NCI-H345 (cell line): Measurements from ENCODE around the gene PCBP1.
"Not testable (repeated sequence)": the region's sequence is repeated elsewhere in the genome, so short reads cannot be mapped to it uniquely, and the experiment has no call there.

ENCODE experiments used
- DNase-seq: peaks from one replicate; lab custom pipeline; 2025; lab: John Stamatoyannopoulos, UW

The PCBP1 gene

GRCh38 chr2:70086838-70087701 is at the start of gene PCBP1:
Gene PCBP1, plus strand, starts transcription at chr2:70087477. Its CDS starts 267 bp downstream, at chr2:70087744.
- peak; percentile 93 for DNase-seq

- no peak for DNase-seq
Measured at GRCh38 chr2:70039366-70039765, 47.9 kb upstream of the PCBP1 start.

GRCh38 chr2:70041663-70042062 is 45.6 kb upstream of the PCBP1 start:
- DNase-seq, result no peak

GRCh38 chr2:70042246-70042645 is 45.0 kb upstream of the PCBP1 start:
- no peak for DNase-seq

- DNase-seq, result no peak
Measured at GRCh38 chr2:70043252-70043875, 43.9 kb upstream of the PCBP1 start.

GRCh38 chr2:70044290-70045040 is 42.8 kb upstream of the PCBP1 start:
- no peak for DNase-seq

- no peak for DNase-seq
Measured at GRCh38 chr2:70045405-70045804, 41.9 kb upstream of the PCBP1 start.

- no peak for DNase-seq
Measured at GRCh38 chr2:70045932-70046331, 41.3 kb upstream of the PCBP1 start.

- no peak for DNase-seq
Measured at GRCh38 chr2:70046534-70046933, 40.7 kb upstream of the PCBP1 start.

GRCh38 chr2:70047451-70047850 is 39.8 kb upstream of the PCBP1 start:
- DNase-seq, result no peak

- DNase-seq, result no peak
Measured at GRCh38 chr2:70049255-70049654, 38.0 kb upstream of the PCBP1 start.

GRCh38 chr2:70050631-70051425 is 36.4 kb upstream of the PCBP1 start:
- no peak for DNase-seq

GRCh38 chr2:70055259-70055658 is 32.0 kb upstream of the PCBP1 start:
- DNase-seq, result not testable (repeated sequence)

GRCh38 chr2:70061317-70061716 is 26.0 kb upstream of the PCBP1 start:
- no peak for DNase-seq

GRCh38 chr2:70062270-70062669 is 25.0 kb upstream of the PCBP1 start:
- no peak for DNase-seq

GRCh38 chr2:70068119-70068518 is 19.2 kb upstream of the PCBP1 start:
- DNase-seq, result no peak

- no peak for DNase-seq
Measured at GRCh38 chr2:70069049-70069448, 18.2 kb upstream of the PCBP1 start.

GRCh38 chr2:70070542-70071268 is 16.6 kb upstream of the PCBP1 start:
- DNase-seq, result peak; percentile 76

GRCh38 chr2:70073493-70073892 is 13.8 kb upstream of the PCBP1 start:
- DNase-seq, result no peak

- DNase-seq, result no peak
Measured at GRCh38 chr2:70078384-70078783, 8.9 kb upstream of the PCBP1 start.

GRCh38 chr2:70080610-70081200 is 6.6 kb upstream of the PCBP1 start:
- DNase-seq, result no peak
